ENCODE results near the gene SPEF2.

- no peak for TF ChIP-seq CTCF (IDR thresholded peaks at IDR 0.05)
- no peak for TF ChIP-seq POLR2AphosphoS5 (IDR thresholded peaks at IDR 0.05; ENCODE audit: insufficient read depth in 1 of 2, low read depth in 1 of 2)
Observed at GRCh38 chr5:35617060-35617434, 616 bp upstream of the SPEF2 start.

Measured in vagina (tissue), 2 donors.